Right ventricle myocardium inferior (tissue), 1 donor: ENCODE results near the gene CTDSP1. TPM values are rescaled to one million over a fixed set of nuclear protein-coding genes. Genes with fewer than 3 reads are reported as not detected.
A peak's percentile ranks its signal among the peaks of the same experiment; 100 is the strongest.

ENCODE experiments used
- ATAC-seq: fragments of 200-7000 bp; cut with Tn5 transposase; one replicate; pipeline ENCODE4 v1.9.1; 2020; ENCODE audit warnings: mild to moderate bottlenecking, moderate library complexity
- DNase-seq: peaks from one replicate; pipeline ENCODE4 v3.0.0; 2021; ENCODE audit errors: missing footprints
- intact Hi-C: fragments of 100-400 bp; cut with DNase I; formaldehyde crosslinking; loops from one replicate; pipeline ENCODE4 v1.11.0; 2022
- total RNA-seq: library from RNA; stranded (reverse); fragmentation: NEBNext Ultra II Directional; extraction: Animal tissue kit (Norgen Biotek cat#: 25700); gene quantifications from one replicate; pipeline ENCODE4 v1.2.1, GENCODE V29; 2021
- donor health status: DM: no; HTN: yes; CAD: no; lungs with severe emphysema.

CTDSP1 gene
- total RNA-seq, 1 donor from 2014 or later: 101 TPM

- ATAC-seq (peak; percentile 66), DNase-seq (peak; percentile 95)
- intact Hi-C loops: loop anchor here (2.0 to 5.0 kb wide), 2 partner anchors 105 to 124 kb away; partner anchors contain the start of genes AAMP and PNKD
These were observed 3.6 kb upstream of the CTDSP1 start for GRCh38 chr2:218395826-218396687.

GRCh38 chr2:218396688-218397462 lies 2.8 kb upstream of the CTDSP1 start:
- peak; percentile 88 for DNase-seq
- peak; percentile 8 for ATAC-seq
- intact Hi-C loops: loop anchor here (2.0 to 5.0 kb wide), 2 partner anchors 106 to 125 kb away; partner anchors contain the start of genes AAMP and PNKD

DNA sequence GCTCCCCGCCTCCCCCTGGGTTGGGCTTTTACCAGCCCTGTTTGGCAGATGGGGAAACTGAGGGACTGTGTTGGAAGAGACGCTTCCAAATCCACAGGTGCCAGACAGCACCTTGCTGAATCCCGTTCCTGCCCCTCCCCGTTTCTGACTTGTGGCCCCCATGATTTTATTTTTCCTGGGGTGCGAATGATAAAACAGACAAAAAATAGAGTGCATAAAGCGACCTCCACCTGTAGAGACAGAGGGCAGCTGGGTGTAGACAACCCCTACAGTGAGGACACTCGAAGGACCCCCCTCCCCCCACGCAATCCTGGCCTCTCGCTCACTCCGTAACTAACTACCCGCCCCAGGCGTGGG lies 2.2 kb upstream of the CTDSP1 start:
- ATAC-seq: peak; percentile 21
- peak; percentile 89 for DNase-seq
- intact Hi-C loops: loop anchor here (2.0 to 5.0 kb wide), 2 partner anchors 107 to 125 kb away; partner anchors contain the start of genes AAMP and PNKD

DNA sequence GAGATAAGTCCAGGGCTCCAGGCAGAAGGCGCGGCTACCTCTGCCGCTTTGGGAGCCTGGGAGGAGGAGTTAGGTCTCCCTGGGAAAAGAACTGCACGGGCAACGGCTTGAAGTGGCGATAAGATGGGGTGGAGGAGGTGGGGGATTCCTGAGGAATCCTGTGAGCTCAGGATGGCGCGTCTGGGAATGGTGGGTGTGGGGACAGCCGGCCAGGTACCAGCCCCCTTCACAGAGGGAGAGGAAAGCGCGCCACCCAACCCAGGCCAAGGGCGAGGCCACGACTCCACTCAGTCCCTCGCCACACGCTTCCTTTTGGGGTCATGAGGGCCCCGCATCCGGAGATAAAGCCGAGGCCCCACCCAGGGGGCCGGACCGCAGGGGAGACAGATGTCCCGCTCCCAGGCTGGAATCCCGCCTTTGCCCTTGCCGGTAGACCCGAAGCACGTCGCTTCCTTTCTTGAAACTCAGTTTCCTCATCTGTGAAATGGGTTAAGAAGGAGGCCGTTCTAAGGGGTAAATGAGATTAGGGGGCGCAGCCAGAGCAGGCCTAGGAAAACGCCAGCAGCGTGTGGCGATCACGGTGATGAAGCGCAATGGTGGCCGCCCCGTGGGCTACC lies 1.7 kb upstream of the CTDSP1 start:
- intact Hi-C loops: loop anchor here (2.0 to 5.0 kb wide), 2 partner anchors 107 to 126 kb away; partner anchors contain the start of genes AAMP and PNKD
- DNase-seq (peak; percentile 91), ATAC-seq (peak; percentile 12)

GRCh38 chr2:218398437-218399390 lies 954 bp upstream of the CTDSP1 start:
- intact Hi-C loops: loop anchor here (5.0 kb wide), 1 partner anchor 126 kb away; the partner anchor contains the start of genes AAMP and PNKD
- peak; percentile 64 for ATAC-seq
- peak; percentile 94 for DNase-seq

- DNase-seq (peak; percentile 79), ATAC-seq (no peak)
- intact Hi-C loops: no loop called here
These were observed 680 bp downstream of the CTDSP1 start for GRCh38 chr2:218400167-218400929.

DNA sequence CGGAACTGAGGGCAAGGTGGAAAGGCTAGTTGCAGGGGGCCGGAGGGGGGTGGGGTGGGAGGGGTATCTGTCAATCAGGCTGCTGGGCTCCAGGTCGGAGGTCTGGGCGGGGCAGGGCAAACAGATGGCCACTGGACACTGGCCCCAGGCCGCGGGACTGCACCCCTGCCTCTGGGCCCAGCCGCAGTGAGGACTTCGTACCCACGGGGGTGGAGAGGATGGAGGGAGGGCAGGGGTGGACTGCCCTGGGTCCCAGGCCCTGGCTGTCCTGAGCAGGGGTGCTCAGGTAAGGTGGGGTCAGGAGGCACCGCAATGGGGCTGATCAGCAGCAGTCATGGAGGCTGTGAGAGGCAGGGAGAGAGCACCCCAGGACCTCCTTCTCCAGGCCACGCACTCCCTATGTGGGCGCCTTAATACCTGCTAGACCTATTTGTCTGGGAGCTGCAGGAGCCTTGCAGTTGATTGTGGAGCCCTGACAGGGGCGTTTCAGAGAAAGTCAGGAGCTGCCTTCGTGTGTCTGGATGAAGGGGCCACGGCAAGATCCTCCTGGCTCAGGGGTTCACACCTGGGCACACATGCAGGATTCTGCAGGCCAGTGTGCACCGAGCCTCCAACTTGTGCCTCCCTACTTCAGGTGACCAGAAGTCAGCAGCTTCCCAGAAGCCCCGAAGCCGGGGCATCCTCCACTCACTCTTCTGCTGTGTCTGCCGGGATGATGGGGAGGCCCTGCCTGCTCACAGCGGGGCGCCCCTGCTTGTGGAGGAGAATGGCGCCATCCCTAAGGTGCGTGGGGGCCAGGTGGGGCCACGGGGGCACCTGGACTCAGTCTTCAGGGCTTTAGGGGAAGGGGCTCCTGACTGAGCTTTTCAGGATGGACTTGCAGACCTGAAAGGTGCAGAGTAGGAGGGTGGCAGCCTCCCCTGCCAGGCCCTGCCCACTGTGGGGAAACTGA lies 1.5 kb downstream of the CTDSP1 start:
- ATAC-seq: no peak
- intact Hi-C loops: no loop called here
- DNase-seq: no peak

- DNase-seq (peak; percentile 47), ATAC-seq (no peak)
- intact Hi-C loops: no loop called here
These were observed 2.2 kb downstream of the CTDSP1 start for GRCh38 chr2:218401890-218402289.

DNA sequence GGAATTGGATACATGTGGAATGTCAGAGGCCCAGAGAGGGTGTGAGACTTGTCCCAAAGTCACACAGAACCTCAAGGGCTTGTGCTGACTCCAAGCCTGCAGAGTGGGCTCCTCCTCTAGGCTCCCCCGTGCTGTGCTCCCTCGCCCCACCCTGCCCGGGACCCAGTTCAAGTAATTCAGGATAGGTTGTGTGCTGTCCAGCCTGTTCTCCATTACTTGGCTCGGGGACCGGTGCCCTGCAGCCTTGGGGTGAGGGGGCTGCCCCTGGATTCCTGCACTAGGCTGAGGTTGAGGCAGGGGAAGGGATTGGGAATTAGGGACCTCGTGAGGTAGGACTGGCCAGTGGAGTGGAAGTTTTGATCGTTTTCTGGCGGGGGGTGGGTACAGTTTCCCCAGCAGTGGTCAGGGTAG lies 2.8 kb downstream of the CTDSP1 start:
- DNase-seq: no peak
- no peak for ATAC-seq
- intact Hi-C loops: no loop called here

- DNase-seq: peak; percentile 55
These were observed 3.3 kb downstream of the CTDSP1 start for GRCh38 chr2:218402911-218403411.

DNA sequence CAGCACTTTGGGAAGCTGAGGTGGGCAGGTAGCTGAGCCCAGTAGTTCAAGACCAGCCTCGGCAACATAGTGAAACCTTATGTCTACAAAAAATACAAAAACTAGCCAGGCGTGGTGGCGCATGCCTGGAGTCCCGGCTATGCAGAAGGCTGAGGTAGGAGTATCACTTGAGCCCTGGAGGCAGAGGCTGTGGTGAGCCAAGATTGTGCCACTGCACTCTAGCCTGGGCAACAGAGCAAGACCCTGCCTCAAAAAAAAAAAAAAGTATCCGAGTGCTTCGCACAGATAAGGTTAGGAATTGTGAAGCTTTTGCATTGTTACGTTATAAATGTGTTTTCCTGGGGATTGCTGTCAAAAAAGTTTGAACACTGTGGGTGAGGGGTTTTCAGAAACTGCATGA lies 4.1 kb downstream of the CTDSP1 start:
- no peak for ATAC-seq
- intact Hi-C loops: no loop called here
- peak; percentile 7 for DNase-seq

More at GRCh38 chr2:218402911-218403411, 3.3 kb downstream of the CTDSP1 start:
- no peak for ATAC-seq
- intact Hi-C loops: no loop called here

GRCh38 chr2:218404351-218405085 lies 4.8 kb downstream of the CTDSP1 start:
- intact Hi-C loops: loop anchor here (5.0 kb wide), 2 partner anchors 63 to 253 kb away; partner anchors contain the start of genes BCS1L and ZNF142
- no peak for ATAC-seq
- peak; percentile 71 for DNase-seq

DNA sequence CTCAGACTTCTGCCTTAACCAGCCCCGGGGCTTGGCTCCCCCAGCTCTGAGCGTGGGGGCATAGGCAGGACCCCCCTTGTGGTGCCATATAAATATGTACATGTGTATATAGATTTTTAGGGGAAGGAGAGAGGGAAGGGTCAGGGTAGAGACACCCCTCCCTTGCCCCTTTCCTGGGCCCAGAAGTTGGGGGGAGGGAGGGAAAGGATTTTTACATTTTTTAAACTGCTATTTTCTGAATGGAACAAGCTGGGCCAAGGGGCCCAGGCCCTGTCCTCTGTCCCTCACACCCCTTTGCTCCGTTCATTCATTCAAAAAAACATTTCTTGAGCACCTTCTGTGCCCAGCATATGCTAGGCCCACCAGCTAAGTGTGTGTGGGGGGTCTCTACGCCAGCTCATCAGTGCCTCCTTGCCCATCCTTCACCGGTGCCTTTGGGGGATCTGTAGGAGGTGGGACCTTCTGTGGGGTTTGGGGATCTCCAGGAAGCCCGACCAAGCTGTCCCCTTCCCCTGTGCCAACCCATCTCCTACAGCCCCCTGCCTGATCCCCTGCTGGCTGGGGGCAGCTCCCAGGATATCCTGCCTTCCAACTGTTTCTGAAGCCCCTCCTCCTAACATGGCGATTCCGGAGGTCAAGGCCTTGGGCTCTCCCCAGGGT lies 5.5 kb downstream of the CTDSP1 start:
- DNase-seq (no peak), ATAC-seq (peak; percentile 0)
- intact Hi-C loops: loop anchor here (5.0 kb wide), 2 partner anchors 62 to 252 kb away; partner anchors contain the start of genes BCS1L and ZNF142

DNA sequence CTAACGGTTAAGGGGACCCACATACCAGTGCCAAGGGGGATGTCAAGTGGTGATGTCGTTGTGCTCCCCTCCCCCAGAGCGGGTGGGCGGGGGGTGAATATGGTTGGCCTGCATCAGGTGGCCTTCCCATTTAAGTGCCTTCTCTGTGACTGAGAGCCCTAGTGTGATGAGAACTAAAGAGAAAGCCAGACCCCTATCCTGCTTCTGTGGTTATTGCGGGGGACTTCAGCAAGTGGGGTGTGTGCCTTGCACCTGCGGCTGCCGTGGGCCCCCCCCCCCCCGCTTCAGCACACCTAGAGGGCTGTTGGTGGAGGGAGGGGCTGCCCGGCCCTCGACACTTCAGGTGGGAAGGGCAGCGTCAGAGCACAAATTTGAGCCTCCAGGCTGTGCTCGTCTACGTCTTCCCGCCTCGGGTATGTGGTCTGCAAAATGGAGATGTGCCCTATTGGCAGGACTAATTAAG lies 6.1 kb downstream of the CTDSP1 start:
- intact Hi-C loops: loop anchor here (2.0 to 5.0 kb wide), 3 partner anchors 62 to 252 kb away; partner anchors contain the start of genes BCS1L, CNOT9, USP37 and ZNF142
- ATAC-seq (no peak), DNase-seq (peak; percentile 72)
